HG03066 (cell line): ENCODE measurements around the gene ABCG1.

Source experiments
- ATAC-seq: cut with Tn5 transposase; IDR thresholded peaks from one replicate; pipeline ENCODE4 v1.9.1; 2021; ENCODE audit warnings: low read depth; ENCODE audit not compliant: unreplicated experiment

ABCG1 gene

DNA sequence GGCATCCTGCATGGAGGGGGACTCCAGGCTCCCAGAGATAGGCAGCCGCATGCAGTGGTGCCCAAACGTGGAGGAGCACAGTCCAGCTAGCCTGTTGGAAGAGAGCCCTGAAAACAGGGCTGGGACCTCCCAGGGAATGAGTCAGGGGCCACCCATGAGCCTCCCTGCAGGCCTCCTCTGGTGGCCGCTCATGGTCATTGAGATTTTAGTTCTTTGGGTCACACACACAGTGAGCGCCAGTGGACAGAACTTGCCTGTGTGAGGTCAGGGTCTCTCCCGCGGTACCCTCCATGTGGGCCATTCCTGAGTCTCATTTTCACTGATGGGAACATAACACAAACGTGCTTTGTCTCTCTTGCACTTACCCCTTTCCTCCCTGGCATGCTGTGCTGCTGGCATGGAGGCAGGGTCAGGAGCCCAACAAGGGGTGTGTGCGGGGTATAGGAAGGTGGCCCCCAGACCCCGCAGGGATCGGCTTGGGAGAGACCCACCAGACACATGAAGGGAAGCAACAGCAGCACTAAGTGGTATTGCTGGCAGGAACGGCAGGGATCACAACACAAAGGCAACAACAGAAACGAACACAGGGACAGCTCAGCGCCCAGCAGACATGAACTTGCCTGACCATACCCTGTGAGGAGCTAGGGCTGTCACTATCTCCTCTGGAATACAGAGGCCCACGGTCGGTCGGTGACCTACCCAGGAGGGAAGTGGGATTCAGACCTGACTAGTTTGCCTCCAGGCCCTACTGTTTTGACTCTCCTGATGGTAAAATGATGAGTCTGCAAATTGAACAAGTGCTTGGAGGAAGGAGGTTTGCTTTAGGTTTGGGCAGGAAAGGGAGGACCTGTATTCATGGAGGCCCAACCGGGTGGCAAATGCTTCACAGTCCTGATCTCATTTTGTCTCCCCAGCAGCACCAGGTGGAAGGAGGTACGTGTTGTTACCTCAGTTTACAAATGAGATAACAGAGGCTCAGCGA lies 31.8 kb downstream of the ABCG1 start:
- ATAC-seq = no peak

DNA sequence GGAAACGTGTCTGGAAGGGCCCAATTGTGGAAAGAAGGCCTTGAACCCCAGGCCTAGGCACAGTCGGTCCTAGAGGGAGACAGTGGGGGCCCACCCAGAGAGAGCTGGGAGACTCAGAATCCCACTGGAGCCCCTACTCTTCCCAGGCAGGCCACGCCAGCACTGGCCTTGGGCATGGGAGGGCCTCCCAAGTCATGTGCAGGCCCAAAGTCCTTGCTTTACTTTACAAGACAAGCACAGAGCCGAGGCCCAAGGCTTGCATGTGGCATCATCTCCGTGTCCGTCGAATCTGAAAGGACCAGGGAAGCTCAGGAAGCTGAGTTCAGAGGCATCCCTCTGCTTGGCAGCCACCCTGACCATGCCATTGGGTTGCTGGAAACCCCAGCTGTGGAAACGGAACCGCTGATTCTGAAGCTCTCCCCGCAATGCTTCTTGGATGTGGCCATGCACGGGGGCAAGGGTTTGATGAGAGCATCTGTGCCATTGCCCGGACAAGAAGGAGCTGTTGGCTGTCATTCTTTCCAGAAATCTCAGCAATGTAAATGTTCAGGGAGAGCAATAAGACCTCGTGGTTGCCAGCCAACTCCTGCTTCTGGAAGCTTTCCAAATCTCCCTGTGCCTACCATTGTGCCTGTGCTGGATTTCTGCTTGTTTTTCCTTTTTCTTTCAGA lies 32.8 kb downstream of the ABCG1 start:
- no peak for ATAC-seq

DNA sequence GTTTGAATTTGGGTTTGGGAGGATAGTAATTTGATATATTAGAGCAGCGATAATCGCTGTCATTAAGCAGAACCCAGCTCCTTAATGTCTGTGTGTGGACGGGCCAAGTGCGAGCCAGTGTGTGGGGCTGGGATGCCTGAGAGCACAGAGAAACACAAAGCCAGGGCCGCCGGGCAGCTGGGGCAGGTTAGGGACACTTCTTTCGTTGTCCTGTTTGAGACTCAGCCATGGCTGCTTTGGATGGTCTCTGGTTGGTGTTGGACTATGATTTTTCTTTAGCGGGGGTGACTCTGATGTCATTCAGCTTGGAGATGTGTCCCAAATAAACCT lies 33.4 kb downstream of the ABCG1 start:
- no peak for ATAC-seq

DNA sequence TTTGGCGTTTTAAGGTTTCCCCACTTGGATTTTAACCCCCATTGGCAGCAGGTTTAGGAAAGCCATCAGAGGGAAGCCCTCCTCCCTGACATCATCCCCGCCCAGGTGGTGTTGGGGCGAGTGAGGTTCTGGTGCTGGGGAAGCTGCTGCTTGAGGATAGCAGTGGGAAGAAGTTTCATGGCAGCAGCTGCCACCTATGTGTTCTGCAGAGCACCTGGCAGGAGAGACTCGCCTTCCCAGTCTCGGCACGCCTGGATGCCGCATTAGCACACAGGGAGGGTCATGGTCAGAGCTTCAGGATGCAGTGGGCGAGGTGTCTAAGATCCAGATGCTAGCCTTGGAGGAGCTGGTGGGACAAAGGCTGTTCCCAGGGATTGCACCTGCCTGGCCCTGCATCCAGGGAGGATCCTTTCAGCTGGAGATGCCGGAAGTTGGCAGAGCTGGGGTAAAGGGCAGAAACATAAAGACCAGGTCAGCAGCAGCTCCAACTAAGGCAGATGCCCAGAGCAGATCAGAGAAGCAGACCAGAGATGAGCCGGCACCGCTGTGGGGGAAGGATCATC lies 33.9 kb downstream of the ABCG1 start:
- ATAC-seq = no peak

DNA sequence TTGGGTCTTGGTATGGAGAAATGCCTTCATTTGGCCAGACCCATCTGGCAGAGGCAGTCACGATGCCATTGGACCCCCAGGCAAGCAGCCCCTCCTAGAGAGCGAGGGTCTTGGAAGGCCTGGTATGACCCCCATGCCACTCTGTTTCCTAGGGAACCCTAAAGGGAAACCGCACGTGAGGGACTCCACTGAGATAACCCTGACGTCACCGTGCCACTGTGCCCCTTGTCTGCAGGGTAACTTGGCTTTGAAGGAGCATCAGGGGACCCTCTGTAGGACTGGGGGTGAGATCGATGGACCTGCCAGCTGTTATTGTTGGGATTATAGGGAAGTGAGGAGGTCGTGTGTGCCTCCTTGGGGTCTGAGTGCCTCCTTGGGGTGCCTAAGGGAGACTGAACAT lies 34.5 kb downstream of the ABCG1 start:
- ATAC-seq = no peak

DNA sequence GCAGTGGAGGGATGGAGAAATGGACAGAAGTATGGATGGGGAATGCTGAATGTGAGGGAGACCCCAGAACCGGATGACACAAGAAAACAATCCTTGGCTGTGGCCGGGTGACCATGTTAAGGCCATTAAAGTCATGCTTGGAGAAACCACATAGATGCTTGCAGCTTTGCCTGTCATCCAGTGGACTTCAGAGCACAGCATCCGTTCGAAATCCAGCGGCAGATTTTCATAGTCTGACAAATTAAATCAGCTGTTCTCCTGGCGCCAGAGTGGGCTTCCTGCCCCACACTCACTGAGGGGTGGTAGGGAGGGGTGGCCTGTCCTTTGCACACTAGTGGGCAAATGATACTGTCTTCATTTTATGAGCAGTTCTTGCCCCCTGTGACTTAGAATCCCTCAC lies 35.1 kb downstream of the ABCG1 start:
- ATAC-seq = no peak

DNA sequence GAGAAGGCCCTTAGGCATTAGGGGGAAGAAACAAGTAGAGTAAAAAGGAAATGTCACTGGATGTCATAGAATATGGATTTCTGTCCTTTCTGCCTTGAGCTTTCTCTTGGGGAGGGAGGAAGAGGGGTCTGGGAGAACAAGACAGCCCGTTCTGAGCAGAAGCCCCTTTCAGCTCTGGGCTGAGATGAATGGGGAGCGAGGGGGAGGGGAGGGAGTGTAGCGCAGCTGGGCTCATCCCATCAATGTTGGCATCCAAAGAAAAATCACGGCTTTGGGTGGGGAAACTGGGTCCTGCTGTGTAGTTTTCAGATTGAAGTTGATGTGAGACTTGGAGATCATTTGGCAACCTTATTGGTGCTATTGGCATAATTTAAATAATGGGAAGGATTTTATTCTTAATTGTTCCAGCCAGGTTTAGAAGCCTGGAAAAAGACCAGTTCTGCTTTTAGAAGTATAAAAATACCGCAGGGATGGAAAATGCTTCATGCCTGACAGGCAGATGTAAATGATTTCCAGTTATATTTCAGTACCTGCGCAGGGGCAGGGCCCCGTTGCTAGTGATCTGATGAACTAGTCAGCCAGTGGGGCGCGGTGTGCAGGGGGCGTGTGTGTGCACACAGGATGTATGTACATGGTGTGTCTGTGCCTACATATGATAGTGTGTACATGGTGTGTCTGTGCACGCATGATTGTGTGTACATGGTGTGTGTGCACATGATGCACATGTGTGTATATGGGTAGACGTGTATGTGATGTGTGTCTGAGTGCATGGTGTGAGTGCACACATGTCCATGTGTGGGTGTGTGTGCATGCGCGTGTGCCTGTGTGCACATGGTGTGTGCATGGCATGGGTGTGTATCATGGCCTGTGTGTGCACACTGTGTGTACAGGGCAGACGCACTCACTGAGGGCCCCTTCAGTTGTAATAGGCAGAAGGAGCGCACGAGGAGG lies 36.0 kb downstream of the ABCG1 start:
- ATAC-seq = no peak

DNA sequence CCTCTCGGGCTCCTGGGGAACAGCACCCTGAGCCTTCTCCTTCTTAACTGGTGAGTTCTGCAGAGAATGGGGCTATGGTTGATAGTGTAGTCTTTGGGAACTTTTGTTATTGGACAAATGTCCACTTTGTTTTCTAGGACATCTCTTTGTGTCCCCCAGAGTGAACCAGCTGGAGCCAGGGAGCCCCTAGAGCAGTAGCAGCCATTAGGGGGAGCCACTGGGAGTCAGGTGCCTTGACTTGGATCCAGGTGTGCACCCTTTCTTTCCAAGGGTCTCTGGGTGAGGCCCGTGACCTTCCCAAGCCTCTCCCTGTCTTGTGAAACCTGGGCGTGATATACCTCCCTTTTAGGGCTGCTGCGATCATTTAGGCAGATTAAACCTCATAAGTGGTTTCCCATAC lies 36.9 kb downstream of the ABCG1 start:
- no peak for ATAC-seq

DNA sequence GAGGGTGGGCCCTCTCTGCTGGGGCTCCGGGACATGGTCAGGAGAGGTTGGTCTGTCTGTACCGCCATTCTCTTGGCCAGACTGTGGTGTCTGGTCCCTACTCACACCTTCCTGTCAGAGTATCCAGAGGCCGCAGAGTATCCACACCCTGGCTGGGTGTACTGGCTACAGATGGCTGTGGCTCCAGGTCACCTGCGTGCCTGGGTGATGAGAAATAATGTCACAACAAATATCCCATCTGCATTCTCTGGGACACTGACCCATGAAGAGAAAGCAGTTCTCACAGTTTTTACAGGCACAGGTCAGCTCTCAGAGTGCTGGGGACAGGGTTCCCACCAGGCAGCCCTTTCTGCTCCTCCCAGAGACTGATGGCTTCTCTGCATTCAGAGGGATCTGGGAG lies 37.4 kb downstream of the ABCG1 start:
- ATAC-seq = no peak

DNA sequence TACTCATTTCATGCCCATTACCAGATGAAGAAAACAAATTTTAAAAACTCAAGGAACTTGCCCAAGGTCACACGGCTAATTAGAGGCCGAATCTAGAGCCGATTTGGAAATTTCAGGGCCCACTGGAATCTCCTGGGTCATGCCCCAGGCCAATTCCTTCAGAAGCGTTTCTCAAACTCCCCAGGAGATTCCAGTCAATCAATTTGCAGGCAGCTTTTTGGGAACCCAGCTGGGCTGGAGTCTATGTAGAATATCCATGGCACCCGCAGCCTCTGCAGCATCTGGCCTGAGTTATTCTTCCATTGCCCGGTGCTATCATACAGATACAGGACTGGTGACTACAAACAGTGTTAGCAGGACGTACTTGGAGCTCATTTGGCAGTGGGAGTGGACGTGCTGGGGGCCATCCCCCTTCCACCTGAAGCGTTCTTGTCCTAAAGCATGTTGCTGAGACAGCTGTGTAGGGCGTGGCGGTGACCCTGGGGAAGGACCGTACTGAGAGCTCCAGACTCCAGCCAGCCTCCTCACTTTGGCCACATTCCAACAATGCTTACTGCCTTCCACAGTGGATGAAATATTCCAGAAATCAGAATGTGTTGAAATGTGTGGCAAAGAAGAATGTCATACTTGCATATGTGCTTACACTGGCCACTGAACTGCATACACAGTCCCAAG lies 38.3 kb downstream of the ABCG1 start:
- no peak for ATAC-seq

DNA sequence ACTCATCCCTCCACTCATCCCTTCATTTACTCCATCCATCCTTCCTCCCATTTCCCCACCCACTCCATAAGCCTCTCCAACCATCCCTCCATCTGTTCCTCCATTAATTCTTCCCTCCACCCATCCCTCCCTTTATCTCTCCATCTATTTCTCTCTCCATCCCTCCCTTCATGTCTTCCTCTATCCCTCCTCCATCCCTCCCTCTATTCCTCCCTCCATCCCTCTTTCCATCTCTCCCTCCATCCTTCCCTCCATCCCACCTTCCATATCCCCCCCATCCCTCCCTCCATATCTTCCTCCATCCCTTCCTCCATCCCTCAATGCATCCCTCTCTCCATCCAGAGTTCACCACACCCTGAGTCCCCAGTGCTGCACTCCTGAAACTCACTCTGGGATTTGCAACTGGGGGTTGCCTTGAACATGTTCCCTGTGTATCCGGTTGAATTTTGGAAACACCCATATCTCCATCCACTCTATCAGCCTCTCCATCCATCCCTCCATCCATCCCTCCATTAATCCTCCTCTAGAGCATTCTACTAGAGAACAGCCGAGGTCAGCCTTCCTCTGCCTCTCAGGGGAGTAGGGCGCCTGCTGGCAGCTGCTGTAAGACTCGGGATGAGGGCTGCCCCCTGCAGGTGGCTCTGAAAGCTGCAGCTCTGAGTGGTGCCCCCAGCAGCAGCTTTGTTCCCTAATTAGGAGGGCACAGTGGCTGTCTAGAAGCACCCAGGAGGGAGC lies 39.4 kb downstream of the ABCG1 start:
- no peak for ATAC-seq

DNA sequence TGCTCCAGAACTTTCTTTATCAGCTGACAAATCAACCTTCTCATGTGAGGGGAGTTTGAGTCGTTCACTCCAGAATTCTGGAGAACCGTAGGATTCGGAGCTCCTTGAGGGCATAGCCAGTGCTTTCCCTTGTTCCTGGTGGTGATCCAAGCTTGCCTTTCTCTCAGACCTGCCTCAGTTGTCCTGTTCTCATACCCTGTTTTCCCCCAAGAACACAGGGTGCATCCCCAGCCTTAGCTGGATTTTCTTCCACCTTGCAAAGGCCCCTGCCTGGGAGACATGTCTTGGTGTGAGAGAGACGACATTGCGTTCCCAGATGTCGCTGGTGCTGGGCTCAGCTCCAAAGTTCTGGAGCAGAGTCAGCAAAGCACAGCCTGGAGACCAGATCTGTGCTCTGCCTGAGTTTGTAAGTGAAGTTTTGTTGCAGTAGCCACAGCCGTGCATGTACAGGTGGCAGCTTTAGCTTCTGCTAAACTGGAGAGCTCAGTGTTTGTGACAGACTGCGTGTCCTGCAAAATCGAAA lies 40.0 kb downstream of the ABCG1 start:
- no peak for ATAC-seq

DNA sequence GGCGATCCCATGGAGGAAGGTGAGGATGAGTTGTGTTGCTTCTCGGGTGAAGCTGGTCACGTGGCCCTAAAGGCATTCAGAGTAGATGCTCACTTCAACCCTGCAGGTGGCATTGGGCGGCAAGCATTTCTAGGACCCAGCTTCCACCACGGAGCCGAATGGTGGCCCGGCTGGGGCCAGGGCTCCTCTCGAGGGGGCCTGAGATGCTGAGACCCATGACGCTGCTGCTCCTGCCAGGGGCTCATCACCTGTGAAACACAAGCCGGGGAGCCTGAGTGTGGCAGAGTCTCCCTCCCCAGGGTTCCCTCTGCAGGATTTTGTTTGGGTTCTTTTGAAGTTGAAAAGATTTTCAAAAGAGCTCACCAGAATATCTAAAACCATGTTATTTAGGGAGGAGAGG lies 41.2 kb downstream of the ABCG1 start:
- no peak for ATAC-seq

DNA sequence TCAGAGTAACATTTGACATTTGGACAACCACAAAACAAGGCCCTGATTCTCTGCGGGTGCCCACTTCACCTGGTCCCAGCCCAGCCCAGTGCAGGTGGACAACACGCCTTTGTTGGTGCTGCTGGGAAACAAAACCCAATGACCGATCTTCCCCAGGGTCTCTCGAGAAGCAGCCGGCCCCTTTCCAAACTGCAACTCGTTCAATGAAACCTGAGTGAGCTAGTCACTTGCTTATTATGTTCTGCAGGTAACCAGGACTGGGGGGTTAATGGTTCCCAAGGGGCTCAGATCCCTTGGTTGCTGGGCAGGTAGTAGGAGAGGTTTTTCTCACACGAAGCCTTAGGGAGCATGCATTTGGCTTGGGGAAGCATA lies 42.9 kb downstream of the ABCG1 start:
- no peak for ATAC-seq

DNA sequence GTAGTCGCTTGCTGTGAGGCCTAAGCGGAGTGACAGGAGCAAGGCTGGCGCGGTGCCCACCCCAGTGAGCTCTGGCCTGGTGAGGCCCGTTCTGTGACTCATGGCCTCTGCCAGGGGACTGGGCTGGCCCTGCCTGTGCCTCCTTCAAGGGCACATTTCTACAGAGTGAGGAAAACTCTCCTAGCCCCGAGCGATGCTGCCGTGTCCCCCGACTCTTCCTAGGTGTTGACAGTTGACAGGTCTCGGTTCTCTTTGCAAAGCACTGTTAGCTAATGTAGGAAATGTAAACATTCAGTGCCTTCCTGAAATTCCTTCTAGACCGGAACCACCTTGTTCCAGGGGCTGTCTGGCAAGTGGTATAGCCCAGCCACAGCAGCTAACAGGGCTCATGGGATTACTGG lies 43.9 kb downstream of the ABCG1 start:
- no peak for ATAC-seq

DNA sequence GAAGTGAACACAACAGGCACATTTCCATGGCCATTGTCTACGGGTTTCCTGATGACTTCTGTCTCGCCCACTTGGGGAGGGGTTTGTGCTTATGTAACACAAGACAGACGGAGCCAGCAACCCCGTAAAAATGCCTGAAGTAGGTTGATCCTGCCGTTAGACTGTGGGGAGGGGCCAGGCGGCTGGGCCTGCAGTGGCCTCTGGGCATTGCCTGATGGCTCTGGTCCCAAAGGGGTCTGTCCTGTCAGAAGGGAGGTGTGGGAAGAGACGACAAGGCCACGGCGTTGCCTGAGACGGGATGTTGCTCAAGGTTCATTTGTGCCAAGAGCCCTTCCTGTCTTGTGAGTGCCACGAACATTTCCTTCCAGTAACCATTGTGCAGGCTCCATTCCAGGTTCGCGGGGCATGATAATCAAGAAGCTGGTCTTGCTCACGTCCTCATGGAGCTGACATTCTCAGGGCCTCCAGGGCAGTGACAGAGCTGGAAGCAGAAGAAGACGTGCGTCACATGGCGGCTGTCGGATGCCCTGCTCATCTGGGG lies 44.7 kb downstream of the ABCG1 start:
- ATAC-seq = no peak

DNA sequence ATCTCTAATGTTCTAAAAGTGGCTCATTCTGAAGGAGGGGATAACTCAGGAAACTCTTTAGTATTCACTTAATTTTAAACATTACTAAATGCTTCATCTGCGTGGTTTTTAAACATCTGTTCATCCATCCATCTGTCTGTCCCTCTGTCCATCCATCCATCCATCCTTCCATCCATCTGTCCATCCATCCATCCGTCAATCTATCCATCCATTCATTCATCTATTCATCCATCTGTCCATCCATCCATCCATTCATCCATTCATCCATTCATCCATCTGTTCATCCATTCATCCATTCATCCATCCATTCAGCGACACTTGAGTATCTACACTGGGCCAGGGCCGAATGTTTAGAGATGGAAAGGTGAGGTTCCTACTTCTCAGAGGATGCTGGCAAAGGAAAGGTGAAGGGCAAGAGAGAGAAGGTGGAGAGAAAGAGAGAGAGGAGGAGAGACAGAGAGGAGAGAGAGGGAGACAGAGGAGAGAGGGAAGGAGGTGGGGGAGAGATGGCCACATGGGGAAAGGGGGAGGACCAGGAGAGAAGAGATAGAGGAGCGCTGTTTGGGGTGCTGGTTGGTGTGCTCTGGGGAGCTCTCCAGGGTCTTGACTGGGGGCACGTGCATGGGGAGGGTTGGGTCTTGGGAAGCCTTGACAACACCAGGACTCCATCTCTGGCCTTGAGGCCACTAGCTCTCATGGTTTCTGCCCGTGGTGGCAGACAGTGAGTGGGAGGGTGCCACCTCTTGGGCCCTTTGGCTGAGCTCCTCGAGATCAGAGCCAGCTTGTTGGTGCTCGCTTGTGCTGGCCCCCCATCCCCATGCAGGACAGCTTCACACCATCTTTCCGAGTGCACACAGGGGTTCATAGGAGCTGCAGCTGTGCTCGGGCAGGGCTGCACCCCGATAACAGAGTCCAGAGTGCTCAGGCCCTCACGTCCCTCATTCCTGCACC lies 45.6 kb downstream of the ABCG1 start:
- no peak for ATAC-seq

DNA sequence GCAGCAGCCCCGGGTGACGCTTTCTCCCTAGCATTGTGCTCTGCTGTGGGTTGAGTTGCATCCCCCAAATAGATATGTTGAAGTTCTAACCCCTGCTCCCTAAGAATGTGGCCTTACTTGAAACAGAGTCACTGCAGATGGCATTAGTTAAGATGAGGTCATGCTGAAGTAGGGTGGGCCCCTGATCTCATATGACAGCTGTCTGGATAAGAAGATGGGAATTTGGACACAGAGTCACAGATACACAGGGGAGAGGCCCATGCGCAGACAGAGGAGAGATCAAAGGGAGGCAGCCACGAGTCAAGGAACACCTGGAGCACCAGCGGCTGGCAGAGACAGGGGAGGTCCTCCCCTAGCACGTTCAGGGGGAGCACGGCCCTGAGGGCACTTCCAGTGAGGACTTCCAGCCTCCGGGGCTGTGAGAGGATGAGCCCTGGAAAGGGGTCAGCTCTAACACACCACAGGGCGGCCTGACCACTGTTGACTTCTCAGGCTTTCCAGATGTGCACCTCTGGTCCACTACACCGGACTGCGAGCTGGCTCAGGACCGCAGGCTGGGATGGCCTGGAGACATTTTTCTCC lies 46.4 kb downstream of the ABCG1 start:
- ATAC-seq = no peak
